ENCODE data around the gene CHRNB2. TPM values are rescaled to one million over a fixed set of nuclear protein-coding genes. Genes with fewer than 3 reads are reported as not detected.
A peak's percentile ranks its signal among the peaks of the same experiment; 100 is the strongest.

The CHRNB2 gene
- polyA plus RNA-seq, 1 donor from 2014 or later: 15.5 TPM

GRCh38 chr1:154553056-154554030 lies 14.2 kb upstream of the CHRNB2 start:
- H3K9ac ChIP-seq (ENCODE audit: low read length): no peak overlapping the region
- peaks cover 5% of the 10 kb centered on the region for H3K36me3 ChIP-seq (ENCODE audit: insufficient read depth, low read length)
- H2AFZ ChIP-seq (ENCODE audit: low read depth, low read length): no peak overlapping the region
- H4K20me1 ChIP-seq (ENCODE audit: insufficient read depth): no peaks in the 10 kb centered on the region
- no peaks in the 10 kb centered on the region for H3K9me2 ChIP-seq (ENCODE audit: insufficient read depth, low read length)
- no peak overlapping the region for H3K27ac ChIP-seq (ENCODE audit: low read length)
- peaks cover 27% of the 10 kb centered on the region for H3K79me2 ChIP-seq (replicated peaks; ENCODE audit: insufficient read depth, low read length)
- TF ChIP-seq SMC3 (conservative IDR thresholded peaks at IDR 0.05; ENCODE audit: poor library complexity) (no peak), EZH2 (IDR thresholded peaks at IDR 0.05; ENCODE audit: borderline replicate concordance, insufficient read depth, low read length, poor library complexity, severe bottlenecking) (no peak), REST (IDR thresholded peaks at IDR 0.05; ENCODE audit: borderline replicate concordance) (no peak), RAD21 (conservative IDR thresholded peaks at IDR 0.05) (no peak), EP300 (conservative IDR thresholded peaks at IDR 0.05; ENCODE audit: poor library complexity, severe bottlenecking) (no peak), MXI1 (conservative IDR thresholded peaks at IDR 0.05; ENCODE audit: poor library complexity, severe bottlenecking) (no peak), POLR2AphosphoS5 (IDR thresholded peaks at IDR 0.05) (no peak), CTCF (IDR thresholded peaks at IDR 0.05; ENCODE audit: poor library complexity, severe bottlenecking) (no peak), TAF1 (IDR thresholded peaks at IDR 0.05; ENCODE audit: low read depth) (no peak)
- H3K27me3 ChIP-seq (ENCODE audit: insufficient read depth, low read depth, low read length): no peaks in the 10 kb centered on the region
- H3K9me3 ChIP-seq (ENCODE audit: low read length): no peaks in the 10 kb centered on the region
- H3K4me2 ChIP-seq (ENCODE audit: low read length): no peak overlapping the region
- no peaks in the 10 kb centered on the region for H3F3A ChIP-seq (ENCODE audit: insufficient read depth, low read length, poor library complexity, severe bottlenecking)
- no peak overlapping the region for H3K4me3 ChIP-seq (ENCODE audit: low read length)

GRCh38 chr1:154556422-154556821 lies 11.2 kb upstream of the CHRNB2 start:
- H3K9me2 ChIP-seq (ENCODE audit: insufficient read depth, low read length): no peaks in the 10 kb centered on the region
- H3K27ac ChIP-seq (ENCODE audit: low read length): no peak overlapping the region
- no peaks in the 10 kb centered on the region for H3K9me3 ChIP-seq (ENCODE audit: low read length)
- no peak for TF ChIP-seq SMC3 (conservative IDR thresholded peaks at IDR 0.05; ENCODE audit: poor library complexity)
- no peak for TF ChIP-seq EZH2 (IDR thresholded peaks at IDR 0.05; ENCODE audit: borderline replicate concordance, insufficient read depth, low read length, poor library complexity, severe bottlenecking)
- no peak for TF ChIP-seq MXI1 (conservative IDR thresholded peaks at IDR 0.05; ENCODE audit: poor library complexity, severe bottlenecking)
- no peak for TF ChIP-seq EP300 (conservative IDR thresholded peaks at IDR 0.05; ENCODE audit: poor library complexity, severe bottlenecking)
- TF ChIP-seq REST (IDR thresholded peaks at IDR 0.05; ENCODE audit: borderline replicate concordance): no peak
- TF ChIP-seq CTCF (IDR thresholded peaks at IDR 0.05; ENCODE audit: poor library complexity, severe bottlenecking): no peak
- no peak for TF ChIP-seq TAF1 (IDR thresholded peaks at IDR 0.05; ENCODE audit: low read depth)
- TF ChIP-seq RAD21 (conservative IDR thresholded peaks at IDR 0.05): no peak
- peak overlapping the region; percentile 86 for H3K9ac ChIP-seq (ENCODE audit: low read length)
- peak overlapping the region; percentile 97 for H3K4me3 ChIP-seq (ENCODE audit: low read length)
- no peaks in the 10 kb centered on the region for H3F3A ChIP-seq (ENCODE audit: insufficient read depth, low read length, poor library complexity, severe bottlenecking)
- H3K36me3 ChIP-seq (ENCODE audit: insufficient read depth, low read length): peaks cover 5% of the 10 kb centered on the region
- H3K4me2 ChIP-seq (ENCODE audit: low read length): peak overlapping the region; percentile 99
- H3K27me3 ChIP-seq (ENCODE audit: insufficient read depth, low read depth, low read length): no peaks in the 10 kb centered on the region
- no peak overlapping the region for H2AFZ ChIP-seq (ENCODE audit: low read depth, low read length)
- H3K79me2 ChIP-seq (replicated peaks; ENCODE audit: insufficient read depth, low read length): peaks cover 27% of the 10 kb centered on the region
- H4K20me1 ChIP-seq (ENCODE audit: insufficient read depth): no peaks in the 10 kb centered on the region

All from neural cell (in vitro differentiated cells).